HCT116 (cell line): ENCODE results near the gene PLCB2.

Experiments
- CEBPB ChIP-seq: IDR thresholded peaks from 2 replicates; pipeline ENCODE4 v1.6.1; 2012; ENCODE audit warnings: low read depth
- CTCF ChIP-seq, 3 experiments: fragments of 200-600 bp in 1 of 3; sonication (generic) in 1 of 3; IDR thresholded peaks in 2 of 3; conservative IDR thresholded peaks in 1 of 3; 2 replicates each; pipeline ENCODE4 v1.5.1; 2012 to 2017; ENCODE audit warnings: low read depth in 2 of 3, low read length in 2 of 3, antibody characterized with exemption in 1 of 3, borderline replicate concordance in 1 of 3, control low read depth in 1 of 3, mild to moderate bottlenecking in 1 of 3, mixed read lengths in 1 of 3, mixed run types in 1 of 3, moderate library complexity in 1 of 3; ENCODE audit not compliant: insufficient read depth in 1 of 3
- EZH2 ChIP-seq: fragments of 200-600 bp; sonication (generic); IDR thresholded peaks from 2 replicates; pipeline ENCODE4 v1.6.1; 2017; ENCODE audit warnings: antibody characterized with exemption, mixed run types
- FOSL1 ChIP-seq: IDR thresholded peaks from 2 replicates; pipeline ENCODE4 v1.6.1; 2012; ENCODE audit warnings: low read depth
- JUND ChIP-seq: IDR thresholded peaks from 2 replicates; pipeline ENCODE4 v1.6.1; 2012
- MAX ChIP-seq: IDR thresholded peaks from 2 replicates; pipeline ENCODE4 v1.6.1; 2012
- POLR2A ChIP-seq: IDR thresholded peaks from 2 replicates; pipeline ENCODE4 v1.7.0; 2011; ENCODE audit warnings: borderline replicate concordance; ENCODE audit not compliant: insufficient read depth, insufficient read length; ENCODE audit errors: extremely low read depth
- RAD21 ChIP-seq: IDR thresholded peaks from 2 replicates; pipeline ENCODE4 v1.6.1; 2012; ENCODE audit warnings: low read depth, mild to moderate bottlenecking
- SRF ChIP-seq: IDR thresholded peaks from 2 replicates; pipeline ENCODE4 v1.6.1; 2012; ENCODE audit warnings: low read depth
- TCF7L2 ChIP-seq: IDR thresholded peaks from 2 replicates; pipeline ENCODE4 v1.7.0; 2011; ENCODE audit warnings: borderline replicate concordance, inconsistent platforms; ENCODE audit not compliant: insufficient read depth, insufficient read length; ENCODE audit errors: extremely low read depth
- ZFX ChIP-seq: fragments of 450-650 bp; IDR thresholded peaks from 2 replicates; pipeline ENCODE4 v1.6.1; 2017

- TF ChIP-seq POLR2A (no peak), CTCF (IDR thresholded peaks at IDR 0.05 in 2 of 3, conservative IDR thresholded peaks at IDR 0.05 in 1 of 3; ENCODE audit: borderline replicate concordance in 1 of 3, insufficient read depth in 1 of 3, low read depth in 2 of 3, low read length in 2 of 3) (no peak), ZFX (no peak), SRF (no peak), MAX (no peak), TCF7L2 (no peak), RAD21 (no peak), JUND (no peak), CEBPB (no peak), EZH2 (no peak), FOSL1 (no peak)
Observed at GRCh38 chr15:40328176-40328575, 20.4 kb upstream of the PLCB2 start.
